H7 (cell line): ENCODE measurements around the gene SUPT3H. TPM values are rescaled to one million over a fixed set of nuclear protein-coding genes. Genes with fewer than 3 reads are reported as not detected.

Experiments
- total RNA-seq: library from RNA; depleted of rRNA; stranded (reverse); fragments of >200 nt; shearing (Covaris generic); gene quantifications from 2 replicates; pipeline ENCODE4 v1.2.3, GENCODE V29; 2014; rRNA removed

The SUPT3H gene
- total RNA-seq, 1 experiment from 2014 or later, result 13.3 TPM

Other genes starting within 250 kb of the SUPT3H start
- gene RUNX2, start 49.6 kb downstream of the SUPT3H start, total RNA-seq, result 0.14 and 0.18 TPM in 2 replicates